ENCODE results near the gene PRKAB1. TPM values are rescaled to one million over a fixed set of nuclear protein-coding genes. Genes with fewer than 3 reads are reported as not detected.

The PRKAB1 gene
- total RNA-seq, 1 experiment from 2014 or later = 37.3 TPM

GRCh38 chr12:119728444-119728745 is 60.5 kb downstream of the PRKAB1 start:
- Mint-ChIP-seq H3K4me1 (ENCODE audit: low read depth, unreplicated experiment) (no peaks in the 10 kb centered on the region), H3K27me3 (ENCODE audit: insufficient read depth, unreplicated experiment) (no peaks in the 10 kb centered on the region), H3K27ac (ENCODE audit: unreplicated experiment) (no peak overlapping the region), H3K9me3 (ENCODE audit: unreplicated experiment) (no peaks in the 10 kb centered on the region), H3K36me3 (ENCODE audit: insufficient read depth, unreplicated experiment) (peaks cover 19% of the 10 kb centered on the region), H3K4me3 (ENCODE audit: unreplicated experiment) (no peak overlapping the region)
- ChIA-PET POLR2A (no interaction called here), CTCF (no interaction called here)
- no TSS peak for BruUV-seq (replicated peaks)
- Histone ChIP-seq H3K4me3 (ENCODE audit: low read depth, low read length) (no peak overlapping the region), H3K36me3 (ENCODE audit: control insufficient read depth, insufficient read depth, low read length) (no peaks in the 10 kb centered on the region), H3K4me1 (no peaks in the 10 kb centered on the region), H3K27me3 (replicated peaks; ENCODE audit: control insufficient read depth, insufficient read depth, low read length) (no peaks in the 10 kb centered on the region), H3K9me3 (no peaks in the 10 kb centered on the region)
- intact Hi-C loops (cut with micrococcal nuclease; ENCODE audit: unreplicated experiment) = no loop called here
- no peak for TF ChIP-seq CTCF (IDR thresholded peaks at IDR 0.05; ENCODE audit: insufficient read depth in 1 of 2, low read depth in 1 of 2, low read length in 1 of 2, severe bottlenecking in 1 of 2, unreplicated experiment in 1 of 2)
- DNase-seq = no peak

GRCh38 chr12:119729871-119730270 is 61.9 kb downstream of the PRKAB1 start:
- no peak overlapping the region for H3K27ac Mint-ChIP-seq (ENCODE audit: unreplicated experiment)
- Histone ChIP-seq H3K4me3 (ENCODE audit: low read depth, low read length) (no peak overlapping the region), H3K27me3 (replicated peaks; ENCODE audit: control insufficient read depth, insufficient read depth, low read length) (no peaks in the 10 kb centered on the region), H3K36me3 (ENCODE audit: control insufficient read depth, insufficient read depth, low read length) (no peaks in the 10 kb centered on the region), H3K4me1 (no peaks in the 10 kb centered on the region), H3K9me3 (no peaks in the 10 kb centered on the region)
- TF ChIP-seq CTCF (IDR thresholded peaks at IDR 0.05; ENCODE audit: insufficient read depth in 1 of 2, low read depth in 1 of 2, low read length in 1 of 2, severe bottlenecking in 1 of 2, unreplicated experiment in 1 of 2) = no peak
- H3K4me1 Mint-ChIP-seq (ENCODE audit: low read depth, unreplicated experiment) = no peaks in the 10 kb centered on the region
- H3K4me3 Mint-ChIP-seq (ENCODE audit: unreplicated experiment) = no peak overlapping the region
- peaks cover 25% of the 10 kb centered on the region for H3K36me3 Mint-ChIP-seq (ENCODE audit: insufficient read depth, unreplicated experiment)
- H3K27me3 Mint-ChIP-seq (ENCODE audit: insufficient read depth, unreplicated experiment) = no peaks in the 10 kb centered on the region
- ChIA-PET CTCF (interaction anchor here (1.1 kb wide), 1 partner anchor 65 kb away, joined by 3 read pairs; no protein-coding TSS in a partner anchor), POLR2A (no interaction called here)
- BruUV-seq (replicated peaks) = no TSS peak
- intact Hi-C loops (cut with micrococcal nuclease; ENCODE audit: unreplicated experiment) = no loop called here
- no peaks in the 10 kb centered on the region for H3K9me3 Mint-ChIP-seq (ENCODE audit: unreplicated experiment)
- no peak for DNase-seq

GRCh38 chr12:119730381-119730780 is 62.4 kb downstream of the PRKAB1 start:
- POLR2A ChIA-PET = no interaction called here
- no peak overlapping the region for H3K4me3 ChIP-seq (ENCODE audit: low read depth, low read length)
- DNase-seq = no peak
- H3K9me3 Mint-ChIP-seq (ENCODE audit: unreplicated experiment) = no peaks in the 10 kb centered on the region
- H3K4me1 Mint-ChIP-seq (ENCODE audit: low read depth, unreplicated experiment) = no peaks in the 10 kb centered on the region
- no peak overlapping the region for H3K4me3 Mint-ChIP-seq (ENCODE audit: unreplicated experiment)
- H3K27ac Mint-ChIP-seq (ENCODE audit: unreplicated experiment) = no peak overlapping the region
- no peaks in the 10 kb centered on the region for H3K9me3 ChIP-seq
- peaks cover 25% of the 10 kb centered on the region for H3K36me3 Mint-ChIP-seq (ENCODE audit: insufficient read depth, unreplicated experiment)
- H3K27me3 Mint-ChIP-seq (ENCODE audit: insufficient read depth, unreplicated experiment) = no peaks in the 10 kb centered on the region
- BruUV-seq (replicated peaks) = no TSS peak
- no peaks in the 10 kb centered on the region for H3K27me3 ChIP-seq (replicated peaks; ENCODE audit: control insufficient read depth, insufficient read depth, low read length)
- no peak for TF ChIP-seq CTCF (IDR thresholded peaks at IDR 0.05; ENCODE audit: insufficient read depth in 1 of 2, low read depth in 1 of 2, low read length in 1 of 2, severe bottlenecking in 1 of 2, unreplicated experiment in 1 of 2)
- H3K4me1 ChIP-seq = no peaks in the 10 kb centered on the region
- intact Hi-C loops (cut with micrococcal nuclease; ENCODE audit: unreplicated experiment) = no loop called here
- CTCF ChIA-PET = interaction anchor here (1.1 kb wide), 1 partner anchor 65 kb away, joined by 3 read pairs; no protein-coding TSS in a partner anchor
- no peaks in the 10 kb centered on the region for H3K36me3 ChIP-seq (ENCODE audit: control insufficient read depth, insufficient read depth, low read length)

Small RNA genes within 50 kb of the gene (microRNA-seq; reads per million reads assigned to microRNA genes)
- not detected for gene MIR1178

Other genes starting within 250 kb of the PRKAB1 start
- not detected in 2 replicates for gene TMEM233, start 74.4 kb upstream of the PRKAB1 start, total RNA-seq (2022)
- 55.9 and 62.3 TPM in 2 replicates for gene CIT, start 209.2 kb downstream of the PRKAB1 start, total RNA-seq (2022)